ENCODE data around the gene DYTN.

DYTN gene

GRCh38 chr2:206718296-206718695 is at the start of gene DYTN:
Gene DYTN, minus strand, starts transcription at chr2:206718396. Its CDS starts 117 bp downstream, at chr2:206718279.
- Histone ChIP-seq H3K27ac (ENCODE audit: low read depth, low read length) (no peak within 1 kb of the TSS), H3K27me3 (ENCODE audit: control insufficient read depth in 1 of 2, insufficient read depth in 2 of 2, low read length in 2 of 2) (no peaks in the 10 kb centered on the region), H3K4me1 (ENCODE audit: insufficient read depth, low read length) (no peaks in the 10 kb centered on the region), H3K9ac (ENCODE audit: low read length) (no peak within 1 kb of the TSS), H3K4me3 (ENCODE audit: low read depth in 1 of 2, low read length in 2 of 2) (no peak within 1 kb of the TSS), H3K9me3 (ENCODE audit: low read length) (no peaks in the 10 kb centered on the region), H3K36me3 (ENCODE audit: insufficient read depth, low read length) (no peaks in the 10 kb centered on the region)

GRCh38 chr2:206766057-206766930 is 48.1 kb upstream of the DYTN start:
- Histone ChIP-seq H3K9ac (ENCODE audit: low read length) (peak overlapping the region; percentile 95), H3K9me3 (ENCODE audit: low read length) (no peaks in the 10 kb centered on the region), H3K27me3 (ENCODE audit: control insufficient read depth in 1 of 2, insufficient read depth in 2 of 2, low read length in 2 of 2) (no peaks in the 10 kb centered on the region), H3K27ac (ENCODE audit: low read depth, low read length) (peak overlapping the region; percentile 78), H3K36me3 (ENCODE audit: insufficient read depth, low read length) (peaks cover 35% of the 10 kb centered on the region), H3K4me1 (ENCODE audit: insufficient read depth, low read length) (peaks cover 43% of the 10 kb centered on the region), H3K4me3 (ENCODE audit: low read depth in 1 of 2, low read length in 2 of 2) (peak overlapping the region; percentile 51 to 98)

- no peaks in the 10 kb centered on the region for H3K27me3 ChIP-seq (ENCODE audit: control insufficient read depth in 1 of 2, insufficient read depth in 2 of 2, low read length in 2 of 2)
- peak within 1 kb of the TSS; percentile 78 for H3K27ac ChIP-seq (ENCODE audit: low read depth, low read length)
- peak within 1 kb of the TSS; percentile 95 for H3K9ac ChIP-seq (ENCODE audit: low read length)
- H3K4me1 ChIP-seq (ENCODE audit: insufficient read depth, low read length) = peaks cover 43% of the 10 kb centered on the region
- no peaks in the 10 kb centered on the region for H3K9me3 ChIP-seq (ENCODE audit: low read length)
- H3K4me3 ChIP-seq (ENCODE audit: low read depth in 1 of 2, low read length in 2 of 2) = peak within 1 kb of the TSS; percentile 51 to 98
- peaks cover 31% of the 10 kb centered on the region for H3K36me3 ChIP-seq (ENCODE audit: insufficient read depth, low read length)
Measured at GRCh38 chr2:206765242-206766056, 47.3 kb upstream of the DYTN start, which contains the start of the genes FASTKD2 and MDH1B. Gene FASTKD2, plus strand, starts transcription at chr2:206765606. Its CDS starts 1,088 bp downstream, at chr2:206766694. Gene MDH1B, minus strand, starts transcription at chr2:206765328. Its CDS starts 57 bp downstream, at chr2:206765271.

- peaks cover 25% of the 10 kb centered on the region for H3K36me3 ChIP-seq (ENCODE audit: insufficient read depth, low read length)
- no peaks in the 10 kb centered on the region for H3K9me3 ChIP-seq (ENCODE audit: low read length)
- H3K4me1 ChIP-seq (ENCODE audit: insufficient read depth, low read length) = peaks cover 43% of the 10 kb centered on the region
- no peaks in the 10 kb centered on the region for H3K27me3 ChIP-seq (ENCODE audit: control insufficient read depth in 1 of 2, insufficient read depth in 2 of 2, low read length in 2 of 2)
- H3K27ac ChIP-seq (ENCODE audit: low read depth, low read length) = peak overlapping the region; percentile 78
- peak overlapping the region; percentile 95 for H3K9ac ChIP-seq (ENCODE audit: low read length)
- peak overlapping the region; percentile 51 to 98 for H3K4me3 ChIP-seq (ENCODE audit: low read depth in 1 of 2, low read length in 2 of 2)
Measured at GRCh38 chr2:206764673-206765241, 46.6 kb upstream of the DYTN start.

- Histone ChIP-seq H3K4me1 (ENCODE audit: insufficient read depth, low read length) (no peaks in the 10 kb centered on the region), H3K9me3 (ENCODE audit: low read length) (no peaks in the 10 kb centered on the region), H3K36me3 (ENCODE audit: insufficient read depth, low read length) (no peaks in the 10 kb centered on the region), H3K27ac (ENCODE audit: low read depth, low read length) (no peak overlapping the region), H3K27me3 (ENCODE audit: control insufficient read depth in 1 of 2, insufficient read depth in 2 of 2, low read length in 2 of 2) (no peaks in the 10 kb centered on the region), H3K9ac (ENCODE audit: low read length) (no peak overlapping the region), H3K4me3 (ENCODE audit: low read depth in 1 of 2, low read length in 2 of 2) (no peak overlapping the region)
Measured at GRCh38 chr2:206756816-206757215, 38.6 kb upstream of the DYTN start.

- no peaks in the 10 kb centered on the region for H3K36me3 ChIP-seq (ENCODE audit: insufficient read depth, low read length)
- no peak overlapping the region for H3K9ac ChIP-seq (ENCODE audit: low read length)
- no peaks in the 10 kb centered on the region for H3K4me1 ChIP-seq (ENCODE audit: insufficient read depth, low read length)
- no peak overlapping the region for H3K27ac ChIP-seq (ENCODE audit: low read depth, low read length)
- H3K9me3 ChIP-seq (ENCODE audit: low read length) = no peaks in the 10 kb centered on the region
- H3K27me3 ChIP-seq (ENCODE audit: control insufficient read depth in 1 of 2, insufficient read depth in 2 of 2, low read length in 2 of 2) = no peaks in the 10 kb centered on the region
- no peak overlapping the region for H3K4me3 ChIP-seq (ENCODE audit: low read depth in 1 of 2, low read length in 2 of 2)
Measured at GRCh38 chr2:206740800-206741199, 22.6 kb upstream of the DYTN start.

GRCh38 chr2:206739271-206739670 is 21.1 kb upstream of the DYTN start:
- Histone ChIP-seq H3K27me3 (ENCODE audit: control insufficient read depth in 1 of 2, insufficient read depth in 2 of 2, low read length in 2 of 2) (no peaks in the 10 kb centered on the region), H3K4me1 (ENCODE audit: insufficient read depth, low read length) (no peaks in the 10 kb centered on the region), H3K9me3 (ENCODE audit: low read length) (no peaks in the 10 kb centered on the region), H3K4me3 (ENCODE audit: low read depth in 1 of 2, low read length in 2 of 2) (no peak overlapping the region), H3K36me3 (ENCODE audit: insufficient read depth, low read length) (no peaks in the 10 kb centered on the region), H3K9ac (ENCODE audit: low read length) (no peak overlapping the region), H3K27ac (ENCODE audit: low read depth, low read length) (no peak overlapping the region)

GRCh38 chr2:206736935-206737334 is 18.7 kb upstream of the DYTN start:
- Histone ChIP-seq H3K9me3 (ENCODE audit: low read length) (no peaks in the 10 kb centered on the region), H3K27me3 (ENCODE audit: control insufficient read depth in 1 of 2, insufficient read depth in 2 of 2, low read length in 2 of 2) (no peaks in the 10 kb centered on the region), H3K4me3 (ENCODE audit: low read depth in 1 of 2, low read length in 2 of 2) (no peak overlapping the region), H3K9ac (ENCODE audit: low read length) (no peak overlapping the region), H3K36me3 (ENCODE audit: insufficient read depth, low read length) (no peaks in the 10 kb centered on the region), H3K27ac (ENCODE audit: low read depth, low read length) (no peak overlapping the region), H3K4me1 (ENCODE audit: insufficient read depth, low read length) (no peaks in the 10 kb centered on the region)

- no peak overlapping the region for H3K4me3 ChIP-seq (ENCODE audit: low read depth in 1 of 2, low read length in 2 of 2)
- H3K9me3 ChIP-seq (ENCODE audit: low read length) = no peaks in the 10 kb centered on the region
- H3K27me3 ChIP-seq (ENCODE audit: control insufficient read depth in 1 of 2, insufficient read depth in 2 of 2, low read length in 2 of 2) = no peaks in the 10 kb centered on the region
- H3K4me1 ChIP-seq (ENCODE audit: insufficient read depth, low read length) = no peaks in the 10 kb centered on the region
- H3K27ac ChIP-seq (ENCODE audit: low read depth, low read length) = no peak overlapping the region
- H3K9ac ChIP-seq (ENCODE audit: low read length) = no peak overlapping the region
- H3K36me3 ChIP-seq (ENCODE audit: insufficient read depth, low read length) = no peaks in the 10 kb centered on the region
Measured at GRCh38 chr2:206733341-206733740, 15.1 kb upstream of the DYTN start.

- Histone ChIP-seq H3K36me3 (ENCODE audit: insufficient read depth, low read length) (no peaks in the 10 kb centered on the region), H3K27me3 (ENCODE audit: control insufficient read depth in 1 of 2, insufficient read depth in 2 of 2, low read length in 2 of 2) (no peaks in the 10 kb centered on the region), H3K4me3 (ENCODE audit: low read depth in 1 of 2, low read length in 2 of 2) (no peak overlapping the region), H3K27ac (ENCODE audit: low read depth, low read length) (no peak overlapping the region), H3K9me3 (ENCODE audit: low read length) (no peaks in the 10 kb centered on the region), H3K4me1 (ENCODE audit: insufficient read depth, low read length) (no peaks in the 10 kb centered on the region), H3K9ac (ENCODE audit: low read length) (no peak overlapping the region)
Measured at GRCh38 chr2:206728277-206729199, 10.3 kb upstream of the DYTN start.
